H1 (cell line): ENCODE measurements around the gene PLEKHS1. TPM values are rescaled to one million over a fixed set of nuclear protein-coding genes. Genes with fewer than 3 reads are reported as not detected.

Experiments used
- TCF12 ChIP-seq: IDR thresholded peaks from 2 replicates; pipeline ENCODE4 v1.6.1; 2011; ENCODE audit warnings: low read depth, mild to moderate bottlenecking, low read length
- polyA plus RNA-seq, 7 experiments: library from polyadenylated mRNA; depleted of rRNA in 3 of 7; stranded (reverse) in 5 of 7; unstranded in 2 of 7; fragments of >200 nt in 5 of 7; fragments of 200-250 nt in 2 of 7; gene quantifications; 1 replicate in 5 of 7; 2 replicates in 1 of 7; 4 replicates in 1 of 7; pipeline versions ENCODE4 v1.2.1 to v1.2.3, GENCODE V29; 2011 to 2013; ENCODE audit warnings: missing spikeins in 2 of 7, mixed read lengths in 2 of 7
- total RNA-seq: library from RNA; stranded (reverse); fragmentation: NEBNext Ultra II Directional; extraction: Animal tissue kit (Norgen Biotek cat#: 25700); gene quantifications from 2 replicates; pipeline ENCODE4 v1.2.1, GENCODE V29; 2021

Gene PLEKHS1
- total and polyA plus RNA-seq, 2 of the 8 experiments (the other 6 are each of a cell fraction or from before 2014, with no cell fraction given) = not detected

DNA sequence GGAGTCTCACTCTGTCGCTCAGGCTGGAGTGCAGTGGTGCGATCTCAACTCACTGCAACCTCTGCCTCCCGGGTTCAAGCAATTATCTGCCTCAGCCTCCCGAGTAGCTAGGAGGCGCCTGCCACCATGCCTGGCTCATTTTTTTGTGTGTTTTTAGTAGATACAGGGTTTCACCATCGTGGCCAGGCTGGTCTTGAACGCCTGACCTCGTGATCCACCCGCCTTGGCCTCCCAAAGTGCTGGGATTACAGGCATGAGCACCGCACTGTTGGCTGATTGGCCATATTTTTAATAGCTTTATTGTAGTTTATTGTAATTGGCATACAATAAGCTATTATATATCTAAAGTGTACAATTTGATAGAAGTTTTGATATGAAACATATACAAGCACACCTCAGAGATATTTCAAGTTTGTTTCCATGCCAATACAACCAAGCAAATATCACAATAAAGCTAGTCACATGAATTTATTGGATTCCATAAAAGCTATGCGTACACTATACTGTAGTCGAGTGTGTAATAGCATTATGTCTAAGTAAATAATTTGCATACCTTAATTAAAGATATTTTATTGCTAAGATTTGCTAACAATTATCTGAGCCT is 5.6 kb downstream of the PLEKHS1 start (continued):
- no peak for TF ChIP-seq TCF12
